Vagina (tissue), 2 donors: ENCODE measurements around the gene KIF5A. TPM values are rescaled to one million over a fixed set of nuclear protein-coding genes. Genes with fewer than 3 reads are reported as not detected.
A peak's percentile ranks its signal among the peaks of the same experiment; 100 is the strongest.

ENCODE experiments used
- DNase-seq, 2 donors: peaks; one replicate each; pipeline ENCODE4 v3.0.0-alpha.2; 2017; ENCODE audit errors: extremely low spot score in 2 of 2
- H3K27ac ChIP-seq: fragments of 200-600 bp; sonication (generic); one replicate; pipeline ENCODE4 v1.5.1; 2019
- H3K27me3 ChIP-seq: fragments of 200-600 bp; sonication (generic); one replicate; pipeline ENCODE4 v1.5.1; 2019
- H3K36me3 ChIP-seq, 2 donors: fragments of 200-600 bp; sonication (generic); one replicate each; pipeline ENCODE4 v1.5.1; 2017 to 2019
- H3K4me1 ChIP-seq: fragments of 200-600 bp; sonication (generic); one replicate; pipeline ENCODE4 v1.5.1; 2019
- H3K4me3 ChIP-seq, 2 donors: fragments of 200-600 bp; sonication (generic); 1 replicate in 1 of 2; 2 replicates in 1 of 2; pipeline ENCODE4 v1.5.1; 2016 to 2019
- H3K9me3 ChIP-seq: fragments of 200-600 bp; sonication (generic); one replicate; pipeline ENCODE4 v1.5.1; 2019
- CTCF ChIP-seq, 3 experiments: fragments of 450-650 bp in 2 of 3; fragments of 200-600 bp in 1 of 3; sonication (generic) in 1 of 3; IDR thresholded peaks; one replicate each; pipeline ENCODE4 v1.5.1; 2017 to 2019; ENCODE audit warnings: antibody characterized with exemption in 3 of 3, mild to moderate bottlenecking in 2 of 3, moderate library complexity in 2 of 3
- POLR2A ChIP-seq, 2 donors: fragments of 450-650 bp; IDR thresholded peaks; one replicate each; pipeline ENCODE4 v1.6.1; 2017; ENCODE audit warnings: antibody characterized with exemption in 2 of 2, mild to moderate bottlenecking in 2 of 2, moderate library complexity in 2 of 2
- POLR2AphosphoS5 ChIP-seq, 2 donors: sonication (generic); formaldehyde crosslinking; IDR thresholded peaks; one replicate each; pipeline ENCODE4 v1.9.0; 2017; ENCODE audit warnings: antibody characterized with exemption in 2 of 2, mild to moderate bottlenecking in 2 of 2, low read depth in 1 of 2; ENCODE audit not compliant: insufficient read depth in 1 of 2
- intact Hi-C: fragments of 100-400 bp; cut with DNase I; formaldehyde crosslinking; loops from one replicate; pipeline ENCODE4 v1.15.1; 2023
- total RNA-seq: library from RNA; depleted of rRNA; stranded (reverse); fragments of >200 nt; gene quantifications from one replicate; pipeline ENCODE4 v1.2.3, GENCODE V29; 2016

Gene KIF5A
- total RNA-seq, 1 donor from 2014 or later, result 4.4 TPM

- H3K4me1 ChIP-seq, result peaks cover 71% of the 10 kb centered on the region
- TF ChIP-seq POLR2A (IDR thresholded peaks at IDR 0.05) (peak in 1 of 2 donors; percentile 50), CTCF (IDR thresholded peaks at IDR 0.05) (no peak), POLR2AphosphoS5 (IDR thresholded peaks at IDR 0.05; ENCODE audit: insufficient read depth in 1 of 2, low read depth in 1 of 2) (peak; percentile 60 to 94)
- intact Hi-C loops, result no loop called here
Measured at GRCh38 chr12:57522011-57522886, 27.6 kb upstream of the KIF5A start, which contains the start of gene MBD6. MBD6 (plus strand) TSS chr12:57522824; CDS start chr12:57524304, 1,480 bp downstream.

GRCh38 chr12:57522887-57523705 is 26.7 kb upstream of the KIF5A start:
- peaks cover 0 to 34% of the 10 kb centered on the region in 2 donors for H3K36me3 ChIP-seq
- no peaks in the 10 kb centered on the region for H3K27me3 ChIP-seq
- H3K9me3 ChIP-seq, result no peaks in the 10 kb centered on the region
- intact Hi-C loops, result no loop called here
- TF ChIP-seq POLR2AphosphoS5 (IDR thresholded peaks at IDR 0.05; ENCODE audit: insufficient read depth in 1 of 2, low read depth in 1 of 2) (no peak), CTCF (IDR thresholded peaks at IDR 0.05) (peak in 1 of 3 experiments; percentile 12), POLR2A (IDR thresholded peaks at IDR 0.05) (peak in 1 of 2 donors; percentile 56)
- H3K27ac ChIP-seq, result peak overlapping the region; percentile 99
- H3K4me1 ChIP-seq, result peaks cover 63% of the 10 kb centered on the region
- DNase-seq, result peak in 1 of 2 donors; percentile 95
- H3K4me3 ChIP-seq, result peak overlapping the region; percentile 82 to 90

More at GRCh38 chr12:57522011-57522886, 27.6 kb upstream of the KIF5A start, which contains the start of gene MBD6:
- no peaks in the 10 kb centered on the region for H3K9me3 ChIP-seq
- peak within 1 kb of the TSS; percentile 99 for H3K27ac ChIP-seq
- H3K27me3 ChIP-seq, result no peaks in the 10 kb centered on the region
- peaks cover 0 to 27% of the 10 kb centered on the region in 2 donors for H3K36me3 ChIP-seq
- peak within 1 kb of the TSS; percentile 82 to 90 for H3K4me3 ChIP-seq
- peak in 1 of 2 donors; percentile 98 for DNase-seq

GRCh38 chr12:57523706-57524614 is 25.9 kb upstream of the KIF5A start:
- DNase-seq, result no peak
- H3K4me3 ChIP-seq, result peak overlapping the region; percentile 82 to 90
- H3K9me3 ChIP-seq, result no peaks in the 10 kb centered on the region
- H3K36me3 ChIP-seq, result peaks cover 0 to 43% of the 10 kb centered on the region in 2 donors
- H3K27ac ChIP-seq, result peak overlapping the region; percentile 99
- peaks cover 54% of the 10 kb centered on the region for H3K4me1 ChIP-seq
- no peaks in the 10 kb centered on the region for H3K27me3 ChIP-seq
- no peak for TF ChIP-seq POLR2AphosphoS5 (IDR thresholded peaks at IDR 0.05; ENCODE audit: insufficient read depth in 1 of 2, low read depth in 1 of 2)
- intact Hi-C loops, result no loop called here

- peaks cover 55% of the 10 kb centered on the region for H3K4me1 ChIP-seq
- H3K9me3 ChIP-seq, result no peaks in the 10 kb centered on the region
- peak overlapping the region; percentile 99 for H3K27ac ChIP-seq
- H3K27me3 ChIP-seq, result no peaks in the 10 kb centered on the region
- intact Hi-C loops, result no loop called here
- H3K36me3 ChIP-seq, result peaks cover 0 to 53% of the 10 kb centered on the region in 2 donors
- TF ChIP-seq POLR2A (IDR thresholded peaks at IDR 0.05), result no peak
- no peak for TF ChIP-seq POLR2AphosphoS5 (IDR thresholded peaks at IDR 0.05; ENCODE audit: insufficient read depth in 1 of 2, low read depth in 1 of 2)
- TF ChIP-seq CTCF (IDR thresholded peaks at IDR 0.05), result no peak
- peak overlapping the region in 1 of 2 donors; percentile 90 for H3K4me3 ChIP-seq
- no peak for DNase-seq
Measured at GRCh38 chr12:57524814-57525614, 24.8 kb upstream of the KIF5A start.
